Choroid plexus epithelial cell (primary cell): ENCODE measurements around the gene SNX30.

Experiments used
- DNase-seq: peaks from one replicate; pipeline ENCODE4 v3.0.0-alpha.2; 2010; ENCODE audit warnings: low read depth
- H3K4me3 ChIP-seq: 2 replicates; pipeline ENCODE4 v1.5.1; 2011; ENCODE audit warnings: low read depth, mild to moderate bottlenecking, control low read depth, low read length, moderate library complexity
- TF ChIP-seq, protein P1 (sequence below): conservative IDR thresholded peaks from 2 replicates; pipeline ENCODE4 v1.5.1; 2011; ENCODE audit warnings: low read depth, mild to moderate bottlenecking, control low read depth, inconsistent platforms, low read length, moderate library complexity

The SNX30 gene

DNA sequence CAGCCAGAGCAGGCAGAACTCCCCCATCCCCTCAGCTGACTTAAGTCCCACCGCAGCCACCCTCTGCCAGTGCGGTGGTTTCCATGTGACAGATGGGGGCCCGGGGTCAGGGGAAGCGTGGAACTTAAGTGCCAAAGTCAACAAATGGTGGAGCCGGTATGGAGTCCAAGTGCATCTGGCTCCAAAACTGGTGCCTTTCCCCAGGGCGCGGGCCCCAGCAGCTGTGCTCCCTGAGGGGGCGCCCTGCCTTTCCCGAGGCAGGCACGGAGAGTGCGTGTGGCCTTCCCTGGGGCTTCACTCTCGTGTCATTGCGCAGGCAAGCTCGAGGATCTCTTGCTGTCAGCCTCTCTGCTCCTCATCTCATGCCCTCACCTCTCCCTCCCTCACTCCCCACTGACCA lies 106.3 kb downstream of the SNX30 start:
- DNase-seq, result no peak
- TF ChIP-seq, protein P1, sequence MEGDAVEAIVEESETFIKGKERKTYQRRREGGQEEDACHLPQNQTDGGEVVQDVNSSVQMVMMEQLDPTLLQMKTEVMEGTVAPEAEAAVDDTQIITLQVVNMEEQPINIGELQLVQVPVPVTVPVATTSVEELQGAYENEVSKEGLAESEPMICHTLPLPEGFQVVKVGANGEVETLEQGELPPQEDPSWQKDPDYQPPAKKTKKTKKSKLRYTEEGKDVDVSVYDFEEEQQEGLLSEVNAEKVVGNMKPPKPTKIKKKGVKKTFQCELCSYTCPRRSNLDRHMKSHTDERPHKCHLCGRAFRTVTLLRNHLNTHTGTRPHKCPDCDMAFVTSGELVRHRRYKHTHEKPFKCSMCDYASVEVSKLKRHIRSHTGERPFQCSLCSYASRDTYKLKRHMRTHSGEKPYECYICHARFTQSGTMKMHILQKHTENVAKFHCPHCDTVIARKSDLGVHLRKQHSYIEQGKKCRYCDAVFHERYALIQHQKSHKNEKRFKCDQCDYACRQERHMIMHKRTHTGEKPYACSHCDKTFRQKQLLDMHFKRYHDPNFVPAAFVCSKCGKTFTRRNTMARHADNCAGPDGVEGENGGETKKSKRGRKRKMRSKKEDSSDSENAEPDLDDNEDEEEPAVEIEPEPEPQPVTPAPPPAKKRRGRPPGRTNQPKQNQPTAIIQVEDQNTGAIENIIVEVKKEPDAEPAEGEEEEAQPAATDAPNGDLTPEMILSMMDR, result no peak
- H3K4me3 ChIP-seq, result no peak overlapping the region

DNA sequence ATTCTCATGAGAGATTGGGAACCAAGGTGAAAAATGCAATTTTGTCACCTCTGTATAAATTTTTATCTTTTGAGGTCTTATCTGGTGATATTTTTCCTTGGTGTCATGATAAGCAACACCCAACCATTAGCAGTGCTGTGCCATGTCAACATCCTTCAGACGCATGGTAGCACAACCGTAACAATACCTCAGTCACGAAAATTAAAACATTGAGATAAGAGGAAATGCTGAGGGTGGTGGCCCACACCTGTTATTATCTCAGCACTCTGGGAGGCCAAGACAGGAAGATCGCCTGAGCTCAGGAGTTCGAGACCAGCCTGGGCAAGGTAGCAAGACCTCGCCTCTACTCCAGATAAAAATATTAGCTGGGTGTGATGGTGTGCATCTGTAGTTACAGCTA lies 107.4 kb downstream of the SNX30 start:
- no peak for DNase-seq
- TF ChIP-seq, protein P1, result no peak
- H3K4me3 ChIP-seq, result no peak overlapping the region

DNA sequence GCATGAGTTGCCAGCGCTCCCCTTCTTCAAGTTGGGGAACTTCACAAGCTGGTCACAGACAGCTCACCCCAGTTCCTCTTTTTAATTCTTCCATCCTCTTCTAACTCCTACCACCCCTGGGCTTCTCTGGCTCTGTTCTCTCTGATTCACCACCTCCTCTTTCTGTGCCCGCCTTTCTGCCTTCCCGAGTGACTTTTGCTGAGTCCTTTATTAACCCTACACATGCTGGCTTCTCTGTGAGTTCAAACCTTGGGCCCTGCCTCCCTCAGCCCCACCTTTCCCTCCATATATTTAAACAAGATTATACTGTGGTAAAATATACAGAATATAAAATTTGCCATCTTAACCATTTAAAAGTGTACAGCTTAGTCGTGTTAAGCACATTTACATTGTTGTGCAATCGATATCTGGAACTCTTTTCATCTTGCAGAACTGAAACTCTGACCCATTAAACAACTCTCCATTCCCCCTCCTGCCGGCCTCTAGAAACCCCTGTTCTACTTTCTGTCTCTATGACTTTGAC lies 108.1 kb downstream of the SNX30 start:
- DNase-seq, result no peak
- H3K4me3 ChIP-seq, result no peak overlapping the region
- TF ChIP-seq, protein P1, result no peak

DNA sequence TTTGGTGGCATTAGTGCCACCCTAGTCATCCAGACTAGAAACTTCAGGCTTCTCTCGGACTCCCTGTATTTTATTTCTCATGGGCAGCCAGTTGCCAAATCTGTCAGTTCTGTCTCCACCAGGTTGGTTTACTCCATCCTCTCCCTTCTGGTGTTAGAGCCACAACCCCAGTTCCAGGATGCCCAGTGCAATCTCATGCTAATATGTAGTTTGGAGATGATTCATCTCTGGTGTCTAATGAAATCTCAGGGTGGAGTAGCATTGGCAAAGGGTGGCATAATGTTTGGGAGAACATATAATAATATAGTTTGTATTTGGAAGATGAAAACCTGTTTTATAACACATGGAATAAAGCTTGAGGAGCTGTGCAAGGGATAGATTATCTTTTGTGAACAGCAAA lies 109.9 kb downstream of the SNX30 start:
- H3K4me3 ChIP-seq, result no peak overlapping the region
- no peak for DNase-seq
- TF ChIP-seq, protein P1, result no peak

DNA sequence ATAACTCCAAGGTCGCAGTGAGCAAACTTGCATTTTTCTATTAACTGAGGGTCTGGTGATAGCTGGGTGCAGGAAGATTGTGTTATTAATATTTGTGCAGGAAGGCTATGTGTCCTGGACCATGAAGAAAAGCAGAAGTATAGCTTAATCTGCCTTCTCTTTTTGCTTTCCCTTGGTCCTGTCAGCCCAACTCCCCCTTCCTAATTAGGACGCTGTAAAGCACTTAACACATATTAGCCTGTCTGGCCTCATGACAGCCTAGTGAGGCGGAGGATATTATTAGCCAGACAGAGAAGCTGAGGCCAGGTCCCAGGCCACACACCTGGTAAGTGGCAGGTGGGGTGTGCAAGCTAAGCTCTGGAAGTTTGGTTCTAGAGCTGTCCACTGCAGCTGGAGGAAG lies 110.6 kb downstream of the SNX30 start:
- H3K4me3 ChIP-seq, result no peak overlapping the region
- no peak for DNase-seq
- TF ChIP-seq, protein P1, result no peak

DNA sequence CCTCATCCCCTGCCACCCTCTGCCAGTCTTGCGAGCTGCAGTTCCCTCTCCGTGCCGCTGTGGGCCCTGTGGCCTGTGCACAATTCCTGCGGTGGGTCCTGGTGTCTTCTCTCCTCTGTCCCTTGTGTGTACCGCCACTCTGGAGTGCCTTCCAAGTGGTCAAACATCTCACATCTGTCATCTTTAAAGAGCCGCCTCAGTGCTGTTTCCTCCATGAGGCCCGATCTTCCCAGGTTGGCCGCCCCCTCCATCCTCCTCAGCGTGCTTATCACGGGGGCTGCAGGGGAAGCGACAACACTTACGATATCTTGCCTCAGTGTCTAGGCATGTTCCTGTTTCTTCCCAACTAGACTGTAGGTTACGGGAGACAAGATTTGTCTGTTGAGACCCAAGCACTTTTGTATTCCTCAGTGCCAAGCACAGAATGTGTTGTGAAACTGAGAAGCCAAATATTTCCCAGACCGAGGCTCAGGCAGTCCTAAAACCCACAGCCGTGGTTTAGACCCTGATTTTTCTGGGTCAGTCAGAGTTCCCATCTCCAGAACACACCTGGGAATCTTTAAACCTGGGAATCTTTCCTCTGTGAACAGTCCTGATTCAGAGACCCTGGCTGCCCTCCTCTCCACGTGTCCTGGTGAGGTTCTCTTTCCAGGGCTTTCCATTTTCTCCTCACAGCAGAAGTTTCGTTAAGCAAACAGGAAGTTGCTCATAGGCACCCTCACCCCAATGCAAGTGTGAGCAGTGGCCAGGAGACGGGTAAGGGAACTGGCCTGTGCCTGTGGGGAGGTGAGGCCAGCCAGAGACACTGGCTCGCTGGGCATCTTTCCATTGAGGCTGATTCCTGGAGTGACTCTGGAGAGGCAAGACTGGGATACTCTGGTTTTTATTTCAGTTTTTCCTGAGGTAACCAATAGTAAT lies 111.3 kb downstream of the SNX30 start:
- DNase-seq, result peak; percentile 65
- TF ChIP-seq, protein P1, result no peak
- H3K4me3 ChIP-seq, result no peak overlapping the region
